A549 (cell line): ENCODE data around the gene RUNDC3A.

Experiments used
- CTCF ChIP-seq: fragments of >200 bp; sonication (Bioruptor Twin); formaldehyde crosslinking; IDR thresholded peaks from 3 replicates; pipeline ENCODE4 v1.5.1; 2016
- JUNB ChIP-seq: fragments of >200 bp; sonication (Bioruptor Twin); formaldehyde crosslinking; IDR thresholded peaks from 2 replicates; pipeline ENCODE4 v1.6.1; 2016
- POLR2A ChIP-seq: IDR thresholded peaks from 2 replicates; pipeline ENCODE4 v1.6.1; 2012; ENCODE audit warnings: mild to moderate bottlenecking, low read length
- RNF2 ChIP-seq: fragments of 200-600 bp; sonication (generic); IDR thresholded peaks from 2 replicates; pipeline ENCODE4 v1.6.1; 2016; ENCODE audit warnings: low read depth, mild to moderate bottlenecking, antibody characterized with exemption, moderate library complexity, borderline replicate concordance

GRCh38 chr17:44334315-44334714 lies 25.9 kb downstream of the RUNDC3A start:
- no peak for TF ChIP-seq RNF2
- TF ChIP-seq CTCF = no peak
- no peak for TF ChIP-seq POLR2A
- TF ChIP-seq JUNB = no peak
